Measurements from ENCODE around the gene TERT. TPM values are rescaled to one million over a fixed set of nuclear protein-coding genes. Genes with fewer than 3 reads are reported as not detected.

The TERT gene
- total and polyA plus RNA-seq, 10 of the 15 experiments (the other 5 are each of a cell fraction or from before 2014, with no cell fraction given): 0.08 to 21.5 (median 5.0) TPM

DNA sequence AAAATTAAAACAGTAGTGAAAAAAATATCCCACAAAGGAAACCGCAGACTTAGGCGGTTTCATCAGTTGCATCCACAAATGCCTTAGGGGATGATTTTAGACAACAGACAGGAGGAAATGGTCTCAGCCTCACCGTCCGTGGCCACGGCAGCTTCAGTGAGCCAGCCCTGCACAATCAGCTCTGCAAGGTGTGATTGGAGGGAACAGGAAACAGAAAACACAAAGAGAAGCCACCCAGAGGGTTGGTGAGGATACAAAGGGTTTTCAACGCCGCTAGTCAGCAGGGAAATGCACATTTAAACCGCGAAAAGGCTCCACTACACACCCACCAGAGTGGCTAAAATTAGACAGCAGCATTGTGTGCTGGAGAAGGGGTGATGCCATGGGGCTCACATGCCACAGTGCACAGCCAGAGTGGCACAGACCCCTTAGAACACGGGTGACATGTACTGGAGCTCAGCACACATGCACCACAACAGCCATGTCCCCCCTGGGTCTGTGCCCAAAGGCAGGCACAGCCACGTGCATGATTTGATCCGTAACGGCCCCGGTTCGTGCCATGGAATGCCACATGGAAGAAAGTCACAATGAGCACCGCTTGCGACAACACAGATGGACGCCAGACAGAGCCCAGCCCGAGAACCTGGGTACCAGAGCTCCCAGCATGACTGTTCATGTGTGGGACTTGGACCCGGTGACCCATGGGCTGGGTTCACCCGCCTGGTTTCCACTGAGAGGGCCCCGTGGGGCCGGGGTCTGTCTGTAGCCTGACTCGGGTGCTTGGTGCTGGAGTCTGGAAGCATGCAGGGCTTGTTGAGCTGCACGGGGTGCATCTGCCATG, 18.3 kb upstream of the TERT start (continued):
- TF ChIP-seq RBBP5 (conservative IDR thresholded peaks at IDR 0.05): no peak
- no peak for TF ChIP-seq HDAC2 (IDR thresholded peaks at IDR 0.05)
- TF ChIP-seq EGR1 (IDR thresholded peaks at IDR 0.05; ENCODE audit: borderline replicate concordance in 1 of 2, low read depth in 2 of 2, low read length in 2 of 2): 0 out of 3 replicates have a peak, but pooled peaks of 1 of the 2 experiments have one; percentile 22
- TF ChIP-seq GATAD2B (conservative IDR thresholded peaks at IDR 0.05; ENCODE audit: low read depth): no peak
- TF ChIP-seq, protein P1, sequence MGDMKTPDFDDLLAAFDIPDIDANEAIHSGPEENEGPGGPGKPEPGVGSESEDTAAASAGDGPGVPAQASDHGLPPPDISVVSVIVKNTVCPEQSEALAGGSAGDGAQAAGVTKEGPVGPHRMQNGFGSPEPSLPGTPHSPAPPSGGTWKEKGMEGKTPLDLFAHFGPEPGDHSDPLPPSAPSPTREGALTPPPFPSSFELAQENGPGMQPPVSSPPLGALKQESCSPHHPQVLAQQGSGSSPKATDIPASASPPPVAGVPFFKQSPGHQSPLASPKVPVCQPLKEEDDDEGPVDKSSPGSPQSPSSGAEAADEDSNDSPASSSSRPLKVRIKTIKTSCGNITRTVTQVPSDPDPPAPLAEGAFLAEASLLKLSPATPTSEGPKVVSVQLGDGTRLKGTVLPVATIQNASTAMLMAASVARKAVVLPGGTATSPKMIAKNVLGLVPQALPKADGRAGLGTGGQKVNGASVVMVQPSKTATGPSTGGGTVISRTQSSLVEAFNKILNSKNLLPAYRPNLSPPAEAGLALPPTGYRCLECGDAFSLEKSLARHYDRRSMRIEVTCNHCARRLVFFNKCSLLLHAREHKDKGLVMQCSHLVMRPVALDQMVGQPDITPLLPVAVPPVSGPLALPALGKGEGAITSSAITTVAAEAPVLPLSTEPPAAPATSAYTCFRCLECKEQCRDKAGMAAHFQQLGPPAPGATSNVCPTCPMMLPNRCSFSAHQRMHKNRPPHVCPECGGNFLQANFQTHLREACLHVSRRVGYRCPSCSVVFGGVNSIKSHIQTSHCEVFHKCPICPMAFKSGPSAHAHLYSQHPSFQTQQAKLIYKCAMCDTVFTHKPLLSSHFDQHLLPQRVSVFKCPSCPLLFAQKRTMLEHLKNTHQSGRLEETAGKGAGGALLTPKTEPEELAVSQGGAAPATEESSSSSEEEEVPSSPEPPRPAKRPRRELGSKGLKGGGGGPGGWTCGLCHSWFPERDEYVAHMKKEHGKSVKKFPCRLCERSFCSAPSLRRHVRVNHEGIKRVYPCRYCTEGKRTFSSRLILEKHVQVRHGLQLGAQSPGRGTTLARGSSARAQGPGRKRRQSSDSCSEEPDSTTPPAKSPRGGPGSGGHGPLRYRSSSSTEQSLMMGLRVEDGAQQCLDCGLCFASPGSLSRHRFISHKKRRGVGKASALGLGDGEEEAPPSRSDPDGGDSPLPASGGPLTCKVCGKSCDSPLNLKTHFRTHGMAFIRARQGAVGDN (IDR thresholded peaks at IDR 0.05): peak; percentile 55
- peak; percentile 98 for TF ChIP-seq TBL1XR1 (IDR thresholded peaks at IDR 0.05; ENCODE audit: low read depth, low read length)
- TF ChIP-seq EZH2 (IDR thresholded peaks at IDR 0.05; ENCODE audit: borderline replicate concordance, control insufficient read depth, low read depth, low read length): 0 out of 2 replicates have a peak, but pooled peaks have one; percentile 51
- TF ChIP-seq CBX5 (IDR thresholded peaks at IDR 0.05; ENCODE audit: low read depth): peak; percentile 67; the same call in 1 of the 2 replicates
- TF ChIP-seq, protein P2, sequence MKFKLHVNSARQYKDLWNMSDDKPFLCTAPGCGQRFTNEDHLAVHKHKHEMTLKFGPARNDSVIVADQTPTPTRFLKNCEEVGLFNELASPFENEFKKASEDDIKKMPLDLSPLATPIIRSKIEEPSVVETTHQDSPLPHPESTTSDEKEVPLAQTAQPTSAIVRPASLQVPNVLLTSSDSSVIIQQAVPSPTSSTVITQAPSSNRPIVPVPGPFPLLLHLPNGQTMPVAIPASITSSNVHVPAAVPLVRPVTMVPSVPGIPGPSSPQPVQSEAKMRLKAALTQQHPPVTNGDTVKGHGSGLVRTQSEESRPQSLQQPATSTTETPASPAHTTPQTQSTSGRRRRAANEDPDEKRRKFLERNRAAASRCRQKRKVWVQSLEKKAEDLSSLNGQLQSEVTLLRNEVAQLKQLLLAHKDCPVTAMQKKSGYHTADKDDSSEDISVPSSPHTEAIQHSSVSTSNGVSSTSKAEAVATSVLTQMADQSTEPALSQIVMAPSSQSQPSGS (IDR thresholded peaks at IDR 0.05; ENCODE audit: low read length): peak; percentile 94
- TF ChIP-seq YY1 (IDR thresholded peaks at IDR 0.05; ENCODE audit: low read depth, low read length): no peak
- TF ChIP-seq, protein P3, sequence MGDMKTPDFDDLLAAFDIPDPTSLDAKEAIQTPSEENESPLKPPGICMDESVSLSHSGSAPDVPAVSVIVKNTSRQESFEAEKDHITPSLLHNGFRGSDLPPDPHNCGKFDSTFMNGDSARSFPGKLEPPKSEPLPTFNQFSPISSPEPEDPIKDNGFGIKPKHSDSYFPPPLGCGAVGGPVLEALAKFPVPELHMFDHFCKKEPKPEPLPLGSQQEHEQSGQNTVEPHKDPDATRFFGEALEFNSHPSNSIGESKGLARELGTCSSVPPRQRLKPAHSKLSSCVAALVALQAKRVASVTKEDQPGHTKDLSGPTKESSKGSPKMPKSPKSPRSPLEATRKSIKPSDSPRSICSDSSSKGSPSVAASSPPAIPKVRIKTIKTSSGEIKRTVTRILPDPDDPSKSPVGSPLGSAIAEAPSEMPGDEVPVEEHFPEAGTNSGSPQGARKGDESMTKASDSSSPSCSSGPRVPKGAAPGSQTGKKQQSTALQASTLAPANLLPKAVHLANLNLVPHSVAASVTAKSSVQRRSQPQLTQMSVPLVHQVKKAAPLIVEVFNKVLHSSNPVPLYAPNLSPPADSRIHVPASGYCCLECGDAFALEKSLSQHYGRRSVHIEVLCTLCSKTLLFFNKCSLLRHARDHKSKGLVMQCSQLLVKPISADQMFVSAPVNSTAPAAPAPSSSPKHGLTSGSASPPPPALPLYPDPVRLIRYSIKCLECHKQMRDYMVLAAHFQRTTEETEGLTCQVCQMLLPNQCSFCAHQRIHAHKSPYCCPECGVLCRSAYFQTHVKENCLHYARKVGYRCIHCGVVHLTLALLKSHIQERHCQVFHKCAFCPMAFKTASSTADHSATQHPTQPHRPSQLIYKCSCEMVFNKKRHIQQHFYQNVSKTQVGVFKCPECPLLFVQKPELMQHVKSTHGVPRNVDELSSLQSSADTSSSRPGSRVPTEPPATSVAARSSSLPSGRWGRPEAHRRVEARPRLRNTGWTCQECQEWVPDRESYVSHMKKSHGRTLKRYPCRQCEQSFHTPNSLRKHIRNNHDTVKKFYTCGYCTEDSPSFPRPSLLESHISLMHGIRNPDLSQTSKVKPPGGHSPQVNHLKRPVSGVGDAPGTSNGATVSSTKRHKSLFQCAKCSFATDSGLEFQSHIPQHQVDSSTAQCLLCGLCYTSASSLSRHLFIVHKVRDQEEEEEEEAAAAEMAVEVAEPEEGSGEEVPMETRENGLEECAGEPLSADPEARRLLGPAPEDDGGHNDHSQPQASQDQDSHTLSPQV (IDR thresholded peaks at IDR 0.05): no peak
- TF ChIP-seq NR2F1 (conservative IDR thresholded peaks at IDR 0.05): 0 out of 2 replicates have a peak, but pooled peaks have one; percentile 13
- TF ChIP-seq, protein P4, sequence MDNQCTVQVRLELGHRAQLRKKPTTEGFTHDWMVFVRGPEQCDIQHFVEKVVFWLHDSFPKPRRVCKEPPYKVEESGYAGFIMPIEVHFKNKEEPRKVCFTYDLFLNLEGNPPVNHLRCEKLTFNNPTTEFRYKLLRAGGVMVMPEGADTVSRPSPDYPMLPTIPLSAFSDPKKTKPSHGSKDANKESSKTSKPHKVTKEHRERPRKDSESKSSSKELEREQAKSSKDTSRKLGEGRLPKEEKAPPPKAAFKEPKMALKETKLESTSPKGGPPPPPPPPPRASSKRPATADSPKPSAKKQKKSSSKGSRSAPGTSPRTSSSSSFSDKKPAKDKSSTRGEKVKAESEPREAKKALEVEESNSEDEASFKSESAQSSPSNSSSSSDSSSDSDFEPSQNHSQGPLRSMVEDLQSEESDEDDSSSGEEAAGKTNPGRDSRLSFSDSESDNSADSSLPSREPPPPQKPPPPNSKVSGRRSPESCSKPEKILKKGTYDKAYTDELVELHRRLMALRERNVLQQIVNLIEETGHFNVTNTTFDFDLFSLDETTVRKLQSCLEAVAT (IDR thresholded peaks at IDR 0.05): peak; percentile 69; the same call in 1 of the 2 replicates
- TF ChIP-seq MXI1 (IDR thresholded peaks at IDR 0.05; ENCODE audit: low read depth, low read length): no peak
- peak; percentile 66 to 70 for TF ChIP-seq IKZF2 (IDR thresholded peaks at IDR 0.05)
